T-cell (primary cell): Measurements from ENCODE around the gene HCFC1. TPM values are rescaled to one million over a fixed set of nuclear protein-coding genes. Genes with fewer than 3 reads are reported as not detected.
"Not testable (repeated sequence)": the region's sequence is repeated elsewhere in the genome, so short reads cannot be mapped to it uniquely, and the experiment has no call there.

Experiments used
- ATAC-seq, 4 experiments: fragments of 200-7000 bp in 3 of 4; fragments of 150-1000 bp in 1 of 4; cut with Tn5 transposase; replicated peaks in 1 of 4; 1 replicate in 3 of 4; 2 replicates in 1 of 4; pipeline ENCODE4 v1.10.0; 2021; ENCODE audit warnings: moderate library complexity in 3 of 4, mild to moderate bottlenecking in 2 of 4, moderate number of reproducible peaks in 1 of 4
- CTCF ChIA-PET, 2 donors: fragments of 300-600 bp; sonication (Branson Sonifier 250); formaldehyde crosslinking; loops; one replicate each; lab custom pipeline; 2022; ENCODE audit warnings: antibody characterized with exemption in 2 of 2; lab: Charles Lee
- POLR2A ChIA-PET, 2 donors: fragments of 300-600 bp; sonication (Branson Sonifier 250); formaldehyde crosslinking; loops; one replicate each; lab custom pipeline; 2022; ENCODE audit warnings: antibody characterized with exemption in 2 of 2; lab: Charles Lee
- DNase-seq, 35 experiments: peaks; one replicate each; pipeline versions ENCODE4 v3.0.0 to v3.0.0-alpha.2; 2013 to 2023
- H3K27ac ChIP-seq: one replicate; pipeline ENCODE4 v1.5.1; 2013; ENCODE audit warnings: low read length
- H3K27me3 ChIP-seq, 2 experiments: replicated peaks in 1 of 2; 1 replicate in 1 of 2; 2 replicates in 1 of 2; pipeline versions ENCODE4 v1.6.1 to v1.7.0; 2013; ENCODE audit warnings: low read length in 1 of 2, mixed read lengths in 1 of 2; ENCODE audit not compliant: control insufficient read depth in 2 of 2, insufficient read depth in 2 of 2; ENCODE audit errors: extremely low read depth in 1 of 2
- H3K36me3 ChIP-seq, 2 donors: 1 replicate in 1 of 2; 2 replicates in 1 of 2; pipeline versions ENCODE4 v1.6.1 to v1.7.0; 2013; ENCODE audit warnings: low read length in 1 of 2; ENCODE audit not compliant: control insufficient read depth in 2 of 2, insufficient read depth in 1 of 2; ENCODE audit errors: extremely low read depth in 1 of 2
- H3K4me1 ChIP-seq, 2 experiments: 1 replicate in 1 of 2; 2 replicates in 1 of 2; pipeline versions ENCODE4 v1.6.1 to v1.7.0; 2013; ENCODE audit warnings: low read length in 2 of 2, mixed read lengths in 1 of 2; ENCODE audit not compliant: insufficient read depth in 2 of 2, control insufficient read depth in 1 of 2; ENCODE audit errors: extremely low read depth in 1 of 2
- H3K4me3 ChIP-seq, 2 donors: 1 replicate in 1 of 2; 2 replicates in 1 of 2; pipeline versions ENCODE4 v1.5.1 to v1.7.0; 2013; ENCODE audit warnings: mild to moderate bottlenecking in 2 of 2, low read length in 1 of 2, moderate library complexity in 1 of 2; ENCODE audit not compliant: control insufficient read depth in 1 of 2; ENCODE audit errors: extremely low read depth in 1 of 2
- H3K9me3 ChIP-seq: 2 replicates; pipeline ENCODE4 v1.7.0; 2013
- H3K27ac Mint-ChIP-seq, 2 donors: one replicate each; pipeline ENCODE4 v1.8.0; 2020 to 2021; ENCODE audit warnings: mild to moderate bottlenecking in 2 of 2, mixed read lengths in 2 of 2
- H3K27me3 Mint-ChIP-seq, 2 donors: one replicate each; pipeline ENCODE4 v1.8.0; 2021 to 2022; ENCODE audit warnings: mixed read lengths in 2 of 2
- H3K36me3 Mint-ChIP-seq: one replicate; pipeline ENCODE4 v1.8.0; 2021; ENCODE audit warnings: mixed read lengths
- H3K4me1 Mint-ChIP-seq, 3 donors: one replicate each; pipeline ENCODE4 v1.8.0; 2020 to 2022; ENCODE audit warnings: mixed read lengths in 3 of 3, mild to moderate bottlenecking in 1 of 3
- H3K4me3 Mint-ChIP-seq, 3 donors: one replicate each; pipeline ENCODE4 v1.8.0; 2020 to 2022; ENCODE audit warnings: mild to moderate bottlenecking in 3 of 3, mixed read lengths in 3 of 3, moderate library complexity in 3 of 3
- H3K9me3 Mint-ChIP-seq, 3 donors: one replicate each; pipeline ENCODE4 v1.8.0; 2020 to 2022; ENCODE audit warnings: mixed read lengths in 3 of 3
- WGBS: methylation state at CpG from one replicate; pipeline ENCODE4 v1.1.5; 2013; ENCODE audit warnings: missing lambda C conversion rate; ENCODE audit not compliant: insufficient coverage; 5-methylcytosine and 5-hydroxymethylcytosine counted together
- total RNA-seq, 35 experiments: library from RNA in 6 of 35; stranded (reverse) in 6 of 35; fragments of 120-200 nt in 1 of 35; gene quantifications; one replicate each; pipeline versions ENCODE4 v1.2.1 to v1.2.4 and lab custom pipeline; 2013 to 2026

HCFC1 gene
- total RNA-seq, 5 donors from 2014 or later (not counting 1 experiment from before 2014, with no cell fraction given), result 67.1 to 73.4 (median 69.2) TPM

DNA sequence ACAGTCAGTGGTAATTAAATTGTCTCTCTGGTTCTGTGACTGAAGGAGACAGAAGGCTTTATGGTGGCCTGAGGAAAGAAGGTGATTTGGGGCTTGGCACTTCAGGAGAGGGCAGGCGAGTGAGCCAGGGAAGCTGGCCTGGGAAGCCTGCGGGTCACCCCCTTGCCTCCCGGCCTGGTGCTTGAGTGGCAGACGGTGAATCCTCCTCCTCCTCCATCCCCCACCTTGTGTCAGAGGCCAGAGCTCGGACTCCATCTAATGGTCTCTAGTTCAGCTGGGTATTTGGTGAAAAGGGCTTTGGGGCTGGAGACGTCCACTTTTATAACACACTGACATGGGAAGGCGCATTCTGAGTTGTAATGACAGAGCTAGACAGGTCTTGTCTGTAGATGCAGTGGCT lies 9.6 kb upstream of the HCFC1 start:
- no CpG with 5 or more reads among the region's 7 CpGs for WGBS
- Mint-ChIP-seq H3K4me3 (peak overlapping the region; percentile 74 to 77 (median 75)), H3K27ac (peak overlapping the region; percentile 95 to 98), H3K36me3 (no peaks in the 10 kb centered on the region), H3K27me3 (peaks cover 0 to 3% of the 10 kb centered on the region in 2 donors), H3K4me1 (peaks cover 34 to 53% (median 45%) of the 10 kb centered on the region in 3 donors), H3K9me3 (no peaks in the 10 kb centered on the region)
- H3K9me3 ChIP-seq, result no peaks in the 10 kb centered on the region
- H3K4me3 ChIP-seq, result peak overlapping the region; percentile 25
- peak overlapping the region; percentile 93 for H3K27ac ChIP-seq
- no peaks in the 10 kb centered on the region for H3K36me3 ChIP-seq
- ATAC-seq, result peak in 1 of 4 experiments; percentile 4
- CTCF ChIA-PET, result interaction anchor here (0.7 to 1.3 kb wide), 3 partner anchors 10 to 12 kb away, joined by 4 to 5 read pairs (median 4); partner anchors contain the start of gene HCFC1 (in 1 of the 2)
- POLR2A ChIA-PET, result interaction anchor here (0.6 to 0.7 kb wide), 3 partner anchors 24 to 345 kb away, joined by 4 to 10 read pairs (median 6); no protein-coding TSS in a partner anchor
- no peak for DNase-seq
- peaks cover 17 to 63% of the 10 kb centered on the region in 2 experiments for H3K4me1 ChIP-seq
- no peaks in the 10 kb centered on the region for H3K27me3 ChIP-seq

DNA sequence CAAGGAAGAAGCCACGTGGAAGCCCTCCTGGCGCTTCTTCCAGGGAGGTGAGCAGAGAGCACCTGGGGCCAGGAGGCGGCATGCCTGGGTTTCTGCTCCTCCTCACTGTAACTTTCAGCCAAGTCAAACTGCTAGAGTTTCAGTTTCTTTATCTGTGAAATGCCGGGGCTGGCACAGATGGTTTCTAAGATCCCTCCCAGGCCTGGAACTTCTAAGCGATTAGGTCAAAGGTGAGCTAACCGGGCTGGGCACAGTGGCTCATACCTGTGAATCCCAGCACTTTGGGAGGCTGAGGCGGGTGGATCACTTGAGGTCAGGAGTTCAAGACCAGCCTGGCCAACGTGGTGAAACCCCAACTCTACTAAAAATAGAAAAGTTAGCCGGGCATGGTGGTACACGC lies 8.8 kb upstream of the HCFC1 start:
- WGBS, result 0% methylated on average over 2 of the region's 10 CpGs
- not testable (repeated sequence) for H3K27me3 ChIP-seq, H3K27me3 Mint-ChIP-seq, H3K4me3 ChIP-seq, H3K9me3 Mint-ChIP-seq, H3K9me3 ChIP-seq, H3K36me3 ChIP-seq, H3K36me3 Mint-ChIP-seq
- POLR2A ChIA-PET, result interaction anchor here in 1 of 2 donors (0.5 kb wide), 1 partner anchor 88 kb away, joined by 12 read pairs; no protein-coding TSS in a partner anchor
- DNase-seq (peak in 1 of 35 experiments; percentile 44), ATAC-seq (peak; percentile 42 to 58 (median 46))
- CTCF ChIA-PET, result interaction anchor here in 1 of 2 donors (1.3 kb wide), 1 partner anchor 9 kb away, joined by 4 read pairs; the partner anchor contains the start of gene HCFC1
- Histone ChIP-seq H3K4me1 (peaks cover 17 to 55% of the 10 kb centered on the region in 2 experiments), H3K27ac (peak overlapping the region; percentile 93)
- Mint-ChIP-seq H3K4me1 (peaks cover 40 to 54% (median 47%) of the 10 kb centered on the region in 3 donors), H3K4me3 (peak overlapping the region; percentile 58 to 77 (median 74)), H3K27ac (peak overlapping the region; percentile 93 to 98)

DNA sequence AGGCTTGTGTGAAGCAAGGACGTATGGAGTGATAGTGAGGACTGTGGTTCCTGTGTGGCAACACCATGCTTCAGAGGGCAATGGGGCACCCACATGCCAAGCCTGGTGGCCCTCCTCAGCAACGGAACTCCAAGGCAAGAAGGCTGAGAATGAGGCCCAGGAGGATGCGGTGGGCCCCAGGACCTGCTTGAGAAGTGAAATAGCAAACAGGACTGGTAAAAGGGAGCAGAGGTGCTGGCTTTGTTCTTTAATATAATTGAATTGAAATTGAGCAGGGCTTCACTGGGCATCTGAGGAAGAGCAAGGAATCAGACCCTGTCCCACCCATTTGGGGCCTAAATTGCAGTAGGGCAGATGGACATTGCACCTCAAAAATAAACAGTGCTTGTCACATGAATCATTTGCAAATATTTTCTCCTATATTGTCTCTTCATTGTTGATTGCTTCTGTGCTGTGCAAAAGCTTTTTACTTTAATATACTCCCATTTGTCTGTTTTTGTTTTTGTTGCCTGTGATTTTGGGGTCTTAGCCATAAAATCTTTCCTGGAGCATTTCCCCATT lies 3.2 kb upstream of the HCFC1 start:
- no peaks in the 10 kb centered on the region for H3K9me3 ChIP-seq
- no peaks in the 10 kb centered on the region for H3K9me3 Mint-ChIP-seq
- peak overlapping the region; percentile 88 to 89 for H3K27ac Mint-ChIP-seq
- WGBS, result 39% methylated on average over 3 of the region's 3 CpGs
- no peaks in the 10 kb centered on the region for H3K36me3 Mint-ChIP-seq
- peaks cover 23 to 25% (median 23%) of the 10 kb centered on the region in 3 donors for H3K4me1 Mint-ChIP-seq
- no peaks in the 10 kb centered on the region for H3K27me3 ChIP-seq
- DNase-seq (no peak), ATAC-seq (no peak)
- H3K27me3 Mint-ChIP-seq, result no peaks in the 10 kb centered on the region
- peak overlapping the region in 2 of 3 donors; percentile 9 to 88 for H3K4me3 Mint-ChIP-seq
- ChIA-PET CTCF (interaction anchor here in 1 of 2 donors (0.6 kb wide), 1 partner anchor 25 kb away, joined by 3 read pairs; no protein-coding TSS in a partner anchor), POLR2A (no interaction called here)
- H3K4me3 ChIP-seq, result no peak overlapping the region
- H3K4me1 ChIP-seq, result peaks cover 0 to 22% of the 10 kb centered on the region in 2 experiments
- H3K36me3 ChIP-seq, result no peaks in the 10 kb centered on the region
- H3K27ac ChIP-seq, result peak overlapping the region; percentile 72

DNA sequence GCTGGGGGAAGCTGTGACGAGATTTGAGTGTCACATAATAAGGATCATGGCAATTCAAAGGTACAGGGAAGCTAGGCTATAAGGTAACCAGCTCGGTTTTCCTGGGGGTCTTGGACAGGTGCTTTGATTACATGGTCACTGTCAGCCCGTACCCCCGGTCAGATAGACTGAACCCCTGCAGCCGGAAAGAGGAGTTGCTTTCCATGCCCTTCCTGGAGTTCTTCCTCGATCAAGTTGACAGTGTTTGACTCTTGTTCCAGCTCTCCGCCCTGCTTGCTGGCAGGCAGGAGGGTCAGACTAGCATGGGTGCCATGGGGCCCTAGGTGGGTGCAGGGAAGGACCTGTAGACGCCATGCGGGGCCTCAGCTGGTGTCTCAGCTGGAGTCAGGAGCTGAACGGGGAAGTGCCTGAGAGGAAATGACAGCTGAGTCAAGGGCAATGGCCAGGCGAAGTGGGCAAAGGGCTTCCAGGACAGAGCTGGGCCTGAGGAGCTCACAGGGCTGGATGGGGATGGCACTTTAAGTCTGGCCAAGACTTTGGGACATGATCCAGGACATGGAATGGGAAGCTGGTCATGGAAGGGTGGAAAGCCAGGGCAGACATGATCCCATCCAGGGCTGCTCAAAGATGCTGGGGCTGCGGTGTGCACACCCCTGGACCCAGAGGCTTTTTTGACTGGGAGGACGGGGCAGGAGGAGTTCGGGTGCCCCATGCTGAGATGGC lies 2.5 kb upstream of the HCFC1 start:
- Mint-ChIP-seq H3K27me3 (no peaks in the 10 kb centered on the region), H3K9me3 (no peaks in the 10 kb centered on the region), H3K4me1 (peaks cover 25 to 30% (median 28%) of the 10 kb centered on the region in 3 donors), H3K27ac (peak overlapping the region; percentile 88 to 89), H3K36me3 (no peaks in the 10 kb centered on the region), H3K4me3 (peak overlapping the region; percentile 83 to 88 (median 86))
- no peak for DNase-seq
- 66% methylated on average over 8 of the region's 14 CpGs for WGBS
- Histone ChIP-seq H3K27ac (peak overlapping the region; percentile 72), H3K9me3 (no peaks in the 10 kb centered on the region), H3K27me3 (no peaks in the 10 kb centered on the region), H3K4me1 (peaks cover 0 to 26% of the 10 kb centered on the region in 2 experiments), H3K4me3 (peak overlapping the region in 1 of 2 donors; percentile 97), H3K36me3 (no peaks in the 10 kb centered on the region)
- CTCF ChIA-PET, result interaction anchor here in 1 of 2 donors (0.6 kb wide), 1 partner anchor 25 kb away, joined by 3 read pairs; no protein-coding TSS in a partner anchor
- POLR2A ChIA-PET, result no interaction called here
- no peak for ATAC-seq

DNA sequence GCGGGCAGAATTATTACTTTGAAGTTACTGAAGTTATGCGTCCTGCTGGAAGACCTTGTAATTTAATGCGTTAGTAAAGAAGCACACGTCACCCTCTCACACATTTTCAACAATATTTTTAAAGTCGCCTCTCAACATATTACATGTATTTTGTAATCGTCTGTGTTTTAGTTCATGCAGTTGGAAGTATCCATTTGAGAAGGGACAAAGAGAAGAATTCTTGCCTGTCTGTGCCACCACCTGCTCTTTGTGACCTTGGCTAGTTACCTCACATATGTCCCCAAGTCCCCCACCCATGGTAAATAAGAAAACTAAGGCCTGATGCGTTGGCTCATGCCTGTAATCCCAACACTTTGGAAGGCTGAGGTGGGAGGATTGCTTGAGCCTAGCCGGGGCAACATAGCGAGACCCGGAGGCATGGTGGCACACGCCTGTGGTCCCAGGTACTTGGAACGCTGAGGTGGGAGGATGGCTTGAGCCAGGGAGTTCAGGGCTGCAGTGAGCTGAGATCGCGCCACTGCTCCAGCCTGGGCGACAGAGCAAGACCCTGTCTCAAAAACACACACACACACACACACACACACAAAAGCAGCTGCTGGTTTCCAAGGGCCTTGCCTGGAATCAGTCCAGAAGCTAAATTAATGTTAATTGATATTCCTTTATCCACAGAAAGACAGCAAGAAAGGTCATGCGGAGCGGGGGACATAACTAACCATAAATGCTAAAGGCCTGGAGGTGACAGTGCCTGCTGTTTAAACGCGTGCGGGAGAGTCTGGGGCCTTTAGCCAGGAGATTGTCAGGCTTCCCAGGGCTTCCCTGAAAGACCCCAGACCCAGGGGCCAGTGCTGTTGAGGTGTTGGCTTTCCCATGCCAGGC lies 1.7 kb upstream of the HCFC1 start:
- CTCF ChIA-PET, result no interaction called here
- Mint-ChIP-seq H3K9me3 (no peaks in the 10 kb centered on the region), H3K4me1 (peaks cover 28 to 36% (median 30%) of the 10 kb centered on the region in 3 donors)

More for the DNA sequence above, 1.7 kb upstream of the HCFC1 start:
- H3K9me3 ChIP-seq, result no peaks in the 10 kb centered on the region
- 56% methylated on average over 3 of the region's 20 CpGs for WGBS
- Mint-ChIP-seq H3K4me3 (peak overlapping the region; percentile 83 to 88 (median 86)), H3K36me3 (no peaks in the 10 kb centered on the region), H3K27me3 (no peaks in the 10 kb centered on the region), H3K27ac (peak overlapping the region; percentile 88 to 89)
- peaks cover 0 to 34% of the 10 kb centered on the region in 2 experiments for H3K4me1 ChIP-seq
- no peak for DNase-seq
- ATAC-seq, result no peak
- H3K27ac ChIP-seq, result peak overlapping the region; percentile 72
- no peaks in the 10 kb centered on the region for H3K36me3 ChIP-seq
- peak overlapping the region; percentile 55 to 97 for H3K4me3 ChIP-seq
- H3K27me3 ChIP-seq, result no peaks in the 10 kb centered on the region
- POLR2A ChIA-PET, result no interaction called here
